Endothelial cell of umbilical vein (primary cell): ENCODE measurements around the gene MYOD1.

ENCODE experiments used
- POLR2A ChIP-seq: IDR thresholded peaks from 2 replicates; pipeline ENCODE4 v1.6.1; 2012; ENCODE audit warnings: low read depth, mild to moderate bottlenecking, control low read depth, low read length
- TF ChIP-seq, protein P1 (sequence below), 2 donors: IDR thresholded peaks; 1 replicate in 1 of 2; 2 replicates in 1 of 2; pipeline ENCODE4 v1.5.1; 2011; ENCODE audit warnings: low read length in 2 of 2, mild to moderate bottlenecking in 2 of 2, moderate library complexity in 2 of 2, control low read depth in 1 of 2, inconsistent platforms in 1 of 2, low read depth in 1 of 2; ENCODE audit not compliant: insufficient read depth in 1 of 2; ENCODE audit errors: extremely low read depth in 1 of 2

DNA sequence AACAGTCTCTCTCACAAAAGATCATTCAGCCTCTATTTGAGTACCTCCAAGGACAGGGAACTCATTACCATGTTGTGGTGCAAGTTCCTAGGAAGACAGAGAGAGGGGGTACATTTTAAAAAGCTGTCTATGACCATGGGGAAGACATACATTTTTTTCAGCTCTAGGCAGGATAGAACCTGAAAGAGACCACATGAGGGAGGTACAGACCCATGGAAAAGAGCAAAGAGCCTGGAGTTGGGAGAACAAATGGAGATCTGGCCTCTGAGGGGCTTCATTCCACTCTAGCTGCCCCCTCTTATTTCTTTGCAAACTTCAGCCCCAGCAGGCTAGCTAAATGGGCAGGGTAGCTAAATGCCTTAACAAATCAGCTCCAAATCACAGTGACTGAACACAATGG, 51.5 kb downstream of the MYOD1 start:
- TF ChIP-seq POLR2A = no peak
- TF ChIP-seq, protein P1, sequence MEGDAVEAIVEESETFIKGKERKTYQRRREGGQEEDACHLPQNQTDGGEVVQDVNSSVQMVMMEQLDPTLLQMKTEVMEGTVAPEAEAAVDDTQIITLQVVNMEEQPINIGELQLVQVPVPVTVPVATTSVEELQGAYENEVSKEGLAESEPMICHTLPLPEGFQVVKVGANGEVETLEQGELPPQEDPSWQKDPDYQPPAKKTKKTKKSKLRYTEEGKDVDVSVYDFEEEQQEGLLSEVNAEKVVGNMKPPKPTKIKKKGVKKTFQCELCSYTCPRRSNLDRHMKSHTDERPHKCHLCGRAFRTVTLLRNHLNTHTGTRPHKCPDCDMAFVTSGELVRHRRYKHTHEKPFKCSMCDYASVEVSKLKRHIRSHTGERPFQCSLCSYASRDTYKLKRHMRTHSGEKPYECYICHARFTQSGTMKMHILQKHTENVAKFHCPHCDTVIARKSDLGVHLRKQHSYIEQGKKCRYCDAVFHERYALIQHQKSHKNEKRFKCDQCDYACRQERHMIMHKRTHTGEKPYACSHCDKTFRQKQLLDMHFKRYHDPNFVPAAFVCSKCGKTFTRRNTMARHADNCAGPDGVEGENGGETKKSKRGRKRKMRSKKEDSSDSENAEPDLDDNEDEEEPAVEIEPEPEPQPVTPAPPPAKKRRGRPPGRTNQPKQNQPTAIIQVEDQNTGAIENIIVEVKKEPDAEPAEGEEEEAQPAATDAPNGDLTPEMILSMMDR (IDR thresholded peaks at IDR 0.05; ENCODE audit: extremely low read depth in 1 of 2, insufficient read depth in 1 of 2, low read depth in 1 of 2, low read length in 2 of 2) = no peak
